ENCODE data around the gene PPP2R2B. TPM values are rescaled to one million over a fixed set of nuclear protein-coding genes. Genes with fewer than 3 reads are reported as not detected.

Gene PPP2R2B
- total and polyA plus RNA-seq, 2 donors (not counting 3 experiments of a cell fraction or from before 2014, with no cell fraction given), result not detected

GRCh38 chr5:146620669-146621051, 257.9 kb downstream of the PPP2R2B start:
- dilution Hi-C loops (cut with MboI; ENCODE audit: extremely low pct_ligation_motif_present, low sequenced_read_pairs), result no loop called here
- intact Hi-C loops (cut with micrococcal nuclease), result no loop called here
- DNase-seq (ENCODE audit: low read depth, low spot score), result no peak
- no TSS peak for BruUV-seq (replicated peaks)
- Histone ChIP-seq H3K36me3 (ENCODE audit: control insufficient read depth in 2 of 2, extremely low read depth in 1 of 2, insufficient read depth in 2 of 2, low read length in 2 of 2) (no peaks in the 10 kb centered on the region), H3K79me2 (ENCODE audit: control insufficient read depth, insufficient read depth, low read length) (no peaks in the 10 kb centered on the region), H2AFZ (ENCODE audit: low read depth, low read length) (no peak overlapping the region), H3K9me3 (replicated peaks; ENCODE audit: control insufficient read depth, insufficient read depth, low read length) (no peaks in the 10 kb centered on the region), H3K9me1 (replicated peaks; ENCODE audit: control insufficient read depth, extremely low read depth, insufficient read depth, low read length) (no peaks in the 10 kb centered on the region), H3K4me2 (ENCODE audit: insufficient read depth, low read length) (no peak overlapping the region), H3K4me3 (replicated peaks in 1 of 3; ENCODE audit: insufficient read depth in 1 of 3, low read depth in 1 of 3, low read length in 3 of 3) (no peak overlapping the region), H3K9ac (replicated peaks; ENCODE audit: extremely low read depth, insufficient read depth, low read length) (no peak overlapping the region), H3K4me1 (ENCODE audit: control insufficient read depth, extremely low read depth, insufficient read depth, low read length) (no peaks in the 10 kb centered on the region), H3K27me3 (ENCODE audit: control insufficient read depth in 2 of 2, insufficient read depth in 2 of 2, low read length in 2 of 2) (no peaks in the 10 kb centered on the region), H3K27ac (ENCODE audit: insufficient read depth, low read depth, low read length) (no peak overlapping the region), H4K20me1 (replicated peaks; ENCODE audit: control insufficient read depth, extremely low read depth, insufficient read depth, low read length) (no peaks in the 10 kb centered on the region)
- TF ChIP-seq CTCF (IDR thresholded peaks at IDR 0.05; ENCODE audit: extremely low read depth in 1 of 2, insufficient read depth in 1 of 2, low read depth in 1 of 2, low read length in 2 of 2), result no peak
- TF ChIP-seq MYC (IDR thresholded peaks at IDR 0.05; ENCODE audit: low read depth, low read length), result no peak
- TF ChIP-seq POLR2AphosphoS5 (IDR thresholded peaks at IDR 0.05; ENCODE audit: insufficient read depth, low read depth, low read length), result no peak
- TF ChIP-seq EZH2 (IDR thresholded peaks at IDR 0.05; ENCODE audit: borderline replicate concordance, low read depth, low read length, severe bottlenecking), result no peak
- TF ChIP-seq MAX (IDR thresholded peaks at IDR 0.05; ENCODE audit: insufficient read depth, insufficient read length), result no peak
- TF ChIP-seq JUN (IDR thresholded peaks at IDR 0.05; ENCODE audit: borderline replicate concordance, insufficient read depth, insufficient read length, low read depth), result no peak
- no peak for TF ChIP-seq GATA2 (IDR thresholded peaks at IDR 0.05; ENCODE audit: insufficient read depth, insufficient read length, low read depth, low read length)
- no peak for TF ChIP-seq FOS (IDR thresholded peaks at IDR 0.05; ENCODE audit: borderline replicate concordance, insufficient read depth, low read length)
- TF ChIP-seq POLR2A (IDR thresholded peaks at IDR 0.05; ENCODE audit: low read depth, low read length), result no peak
- CTCF ChIA-PET, result no interaction called here
- POLR2A ChIA-PET, result no interaction called here
- no peak for FAIRE-seq
